AG10803 (cell line): ENCODE measurements around the gene MCM5.
A peak's percentile ranks its signal among the peaks of the same experiment; 100 is the strongest.

ENCODE experiments used
- DNase-seq: peaks from one replicate; pipeline ENCODE4 v3.0.0; 2010; ENCODE audit warnings: low read depth
- H3K4me3 ChIP-seq: 2 replicates; pipeline ENCODE4 v1.5.1; 2011; ENCODE audit warnings: mild to moderate bottlenecking, low read length, control low read depth
- TF ChIP-seq, protein P1 (sequence below): conservative IDR thresholded peaks from 2 replicates; pipeline ENCODE4 v1.5.1; 2011; ENCODE audit warnings: mild to moderate bottlenecking, low read length, control low read depth, inconsistent platforms

The MCM5 gene

DNA sequence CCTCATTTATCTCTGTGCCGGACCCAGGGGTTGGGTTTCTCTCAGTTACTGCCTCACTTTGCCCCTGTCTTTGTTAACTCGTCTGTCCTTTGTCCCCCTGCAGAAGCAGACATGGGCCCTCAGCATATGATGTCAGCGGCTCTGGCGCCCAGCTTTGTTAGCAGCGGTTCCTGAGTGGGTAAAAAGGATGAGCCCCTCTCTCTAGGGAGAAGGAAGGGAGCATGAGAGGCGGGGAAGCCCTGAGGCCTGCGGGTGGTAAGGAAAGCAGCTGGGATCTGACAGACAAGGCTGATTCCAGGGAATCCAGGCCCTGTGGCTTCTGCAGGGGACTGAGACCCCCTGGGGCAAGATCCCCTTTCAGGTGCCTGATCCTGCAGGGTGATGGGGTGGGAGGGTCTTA lies 51.7 kb downstream of the MCM5 start:
- H3K4me3 ChIP-seq, result no peak overlapping the region
- DNase-seq, result no peak
- TF ChIP-seq, protein P1, sequence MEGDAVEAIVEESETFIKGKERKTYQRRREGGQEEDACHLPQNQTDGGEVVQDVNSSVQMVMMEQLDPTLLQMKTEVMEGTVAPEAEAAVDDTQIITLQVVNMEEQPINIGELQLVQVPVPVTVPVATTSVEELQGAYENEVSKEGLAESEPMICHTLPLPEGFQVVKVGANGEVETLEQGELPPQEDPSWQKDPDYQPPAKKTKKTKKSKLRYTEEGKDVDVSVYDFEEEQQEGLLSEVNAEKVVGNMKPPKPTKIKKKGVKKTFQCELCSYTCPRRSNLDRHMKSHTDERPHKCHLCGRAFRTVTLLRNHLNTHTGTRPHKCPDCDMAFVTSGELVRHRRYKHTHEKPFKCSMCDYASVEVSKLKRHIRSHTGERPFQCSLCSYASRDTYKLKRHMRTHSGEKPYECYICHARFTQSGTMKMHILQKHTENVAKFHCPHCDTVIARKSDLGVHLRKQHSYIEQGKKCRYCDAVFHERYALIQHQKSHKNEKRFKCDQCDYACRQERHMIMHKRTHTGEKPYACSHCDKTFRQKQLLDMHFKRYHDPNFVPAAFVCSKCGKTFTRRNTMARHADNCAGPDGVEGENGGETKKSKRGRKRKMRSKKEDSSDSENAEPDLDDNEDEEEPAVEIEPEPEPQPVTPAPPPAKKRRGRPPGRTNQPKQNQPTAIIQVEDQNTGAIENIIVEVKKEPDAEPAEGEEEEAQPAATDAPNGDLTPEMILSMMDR, result no peak

DNA sequence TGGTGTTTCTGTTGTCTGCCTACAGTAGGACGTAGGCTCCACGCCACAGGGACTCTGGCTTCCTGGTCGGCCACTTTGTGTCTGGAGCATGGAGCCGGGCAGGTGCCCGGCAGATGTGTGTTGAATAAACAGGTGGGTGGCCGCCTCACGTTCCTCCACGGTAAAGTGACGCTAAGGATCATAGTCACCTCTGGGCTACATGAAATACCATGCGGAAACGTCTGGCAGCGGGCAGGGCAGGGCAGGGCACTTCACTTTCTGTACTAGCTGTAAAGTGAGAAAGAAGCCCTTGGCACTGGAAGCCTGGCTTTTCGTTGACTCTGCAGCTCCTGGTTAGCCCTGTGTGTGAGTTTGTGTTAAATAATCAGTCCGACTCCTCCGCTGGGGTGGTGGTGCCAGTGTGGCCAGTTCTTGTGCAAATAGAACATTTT lies 52.4 kb downstream of the MCM5 start:
- DNase-seq, result no peak
- TF ChIP-seq, protein P1, result no peak
- H3K4me3 ChIP-seq, result no peak overlapping the region

DNA sequence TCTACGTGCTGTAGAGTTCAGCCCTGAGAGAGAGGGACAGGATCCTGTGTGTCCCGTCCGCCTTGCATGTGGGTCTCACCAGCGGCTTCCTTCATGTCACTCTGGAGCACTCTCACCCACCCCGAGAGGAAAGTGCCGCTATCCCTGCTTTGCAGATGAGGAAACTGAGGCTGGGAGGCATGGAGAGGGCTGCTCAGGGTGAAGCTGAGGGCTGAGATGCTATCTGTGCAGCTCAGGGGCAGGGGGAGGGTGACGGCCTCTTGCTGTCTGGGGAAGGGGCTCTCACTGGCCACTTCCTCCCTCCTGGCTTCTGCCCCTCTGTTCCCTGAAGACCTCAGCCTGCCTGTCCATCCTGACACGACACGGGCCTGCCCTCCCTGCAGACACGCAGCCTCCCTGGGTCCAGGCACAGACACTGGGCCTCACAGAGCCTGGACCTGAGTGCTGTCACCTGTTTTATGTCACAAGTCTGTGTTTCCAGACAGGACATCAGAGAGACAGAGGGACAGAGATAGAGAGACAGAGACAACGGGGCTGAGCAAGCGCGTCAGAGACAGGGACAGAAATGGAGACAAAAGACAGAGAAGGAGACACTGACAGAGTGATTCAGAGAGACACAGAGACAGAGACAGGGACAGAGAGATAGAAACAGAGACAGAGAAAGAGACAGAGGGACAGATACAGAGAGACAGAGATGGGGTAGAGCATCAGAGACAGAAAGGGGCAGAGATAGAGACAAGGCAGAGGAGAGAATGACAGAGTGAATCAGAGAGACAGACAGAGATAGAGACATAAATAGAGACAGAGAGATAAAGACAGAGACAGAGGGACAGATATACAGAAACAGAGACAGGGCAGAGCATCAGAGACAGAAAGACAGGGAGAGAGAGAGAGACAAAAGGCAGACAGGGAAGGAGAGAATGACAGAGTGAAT lies 53.1 kb downstream of the MCM5 start:
- TF ChIP-seq, protein P1, result no peak
- no peak overlapping the region for H3K4me3 ChIP-seq

DNA sequence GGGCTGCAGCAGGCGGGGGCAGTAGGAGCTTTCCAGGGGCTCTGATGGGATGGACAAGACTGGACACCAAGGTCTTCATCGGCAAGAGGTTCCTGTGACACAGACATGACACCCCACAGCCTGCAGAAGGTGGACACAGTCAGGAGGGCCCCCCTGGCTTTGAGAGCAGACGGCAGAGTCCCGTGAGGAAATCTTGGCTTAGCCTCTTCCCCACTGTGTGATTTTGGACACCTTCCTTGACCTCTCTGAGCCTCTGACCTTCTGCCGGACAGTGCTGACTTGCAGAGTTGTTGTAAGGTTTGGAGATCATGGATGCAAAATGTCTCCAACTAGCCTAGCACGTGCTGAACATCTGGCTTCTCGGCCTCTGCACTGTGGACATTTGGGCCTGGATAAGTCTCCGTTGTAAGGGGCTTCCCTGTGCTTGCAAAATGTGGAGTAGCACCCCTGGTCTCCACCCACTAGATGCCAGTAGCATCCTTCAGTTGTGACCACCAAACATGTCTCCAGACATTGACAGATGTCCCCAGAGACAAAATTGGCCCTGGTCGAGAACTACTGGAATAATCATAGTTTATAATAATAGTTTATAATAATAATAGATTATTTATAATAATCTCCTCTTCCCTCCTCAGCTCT lies 54.6 kb downstream of the MCM5 start:
- TF ChIP-seq, protein P1, result peak; percentile 35
- no peak overlapping the region for H3K4me3 ChIP-seq
- DNase-seq, result no peak

More for the DNA sequence above, 53.1 kb downstream of the MCM5 start:
- DNase-seq, result no peak

DNA sequence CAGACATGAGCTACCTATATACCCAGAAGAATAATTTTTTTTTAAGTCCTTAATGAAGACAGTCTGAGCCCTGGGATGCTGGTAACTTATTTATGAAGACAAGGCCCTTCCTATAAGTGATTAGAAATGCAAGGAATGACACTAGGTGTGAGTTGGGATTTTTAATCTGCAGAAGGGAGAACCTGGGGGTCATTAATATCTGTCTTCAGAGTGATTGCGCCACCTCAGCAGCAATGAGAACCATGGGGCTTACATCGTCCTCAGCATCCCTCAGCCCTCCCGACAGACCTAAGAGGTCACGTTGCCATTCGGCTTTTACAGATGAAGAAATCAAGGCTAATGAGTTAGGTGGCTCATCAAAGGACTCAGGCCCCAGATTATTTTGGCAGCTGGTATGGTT lies 55.6 kb downstream of the MCM5 start:
- H3K4me3 ChIP-seq, result no peak overlapping the region
- no peak for DNase-seq
- TF ChIP-seq, protein P1, result no peak

DNA sequence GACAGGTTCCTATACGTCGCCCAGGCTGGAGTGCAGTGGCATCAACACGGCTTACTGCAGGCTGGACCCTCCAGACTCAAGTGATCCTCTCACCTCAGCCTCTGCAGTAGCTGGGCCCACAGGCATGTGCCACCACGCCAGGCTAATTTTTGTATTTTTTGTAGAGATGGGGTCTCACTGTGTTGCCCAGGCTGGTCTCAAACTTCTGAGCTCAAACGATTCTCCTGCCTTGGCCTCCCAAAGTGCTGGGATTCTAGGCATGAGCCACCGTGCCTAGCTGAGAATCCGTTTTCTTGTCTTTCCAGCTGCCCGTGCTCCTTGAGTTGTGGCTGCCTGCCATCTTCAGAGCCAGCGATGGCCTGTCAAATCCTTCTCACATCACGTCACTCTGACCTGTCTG lies 56.8 kb downstream of the MCM5 start:
- DNase-seq, result no peak
- TF ChIP-seq, protein P1, result no peak
- H3K4me3 ChIP-seq, result no peak overlapping the region
